Fibroblast of pulmonary artery (primary cell): ENCODE measurements around the gene LILRB5.
"Not testable (repeated sequence)": the region's sequence is repeated elsewhere in the genome, so short reads cannot be mapped to it uniquely, and the experiment has no call there.

Experiments
- DNase-seq: peaks from one replicate; pipeline ENCODE4 v3.0.0-alpha.2; 2010; ENCODE audit warnings: low read depth
- H3K4me3 ChIP-seq: replicated peaks from 2 replicates; pipeline ENCODE4 v1.5.1; 2011; ENCODE audit warnings: low read depth, mild to moderate bottlenecking, control low read depth, low read length, moderate library complexity
- TF ChIP-seq, protein P1 (sequence below): IDR thresholded peaks from 2 replicates; pipeline ENCODE4 v1.5.1; 2011; ENCODE audit warnings: mild to moderate bottlenecking, control low read depth, low read length, inconsistent platforms; ENCODE audit errors: missing control alignments

Gene LILRB5

DNA sequence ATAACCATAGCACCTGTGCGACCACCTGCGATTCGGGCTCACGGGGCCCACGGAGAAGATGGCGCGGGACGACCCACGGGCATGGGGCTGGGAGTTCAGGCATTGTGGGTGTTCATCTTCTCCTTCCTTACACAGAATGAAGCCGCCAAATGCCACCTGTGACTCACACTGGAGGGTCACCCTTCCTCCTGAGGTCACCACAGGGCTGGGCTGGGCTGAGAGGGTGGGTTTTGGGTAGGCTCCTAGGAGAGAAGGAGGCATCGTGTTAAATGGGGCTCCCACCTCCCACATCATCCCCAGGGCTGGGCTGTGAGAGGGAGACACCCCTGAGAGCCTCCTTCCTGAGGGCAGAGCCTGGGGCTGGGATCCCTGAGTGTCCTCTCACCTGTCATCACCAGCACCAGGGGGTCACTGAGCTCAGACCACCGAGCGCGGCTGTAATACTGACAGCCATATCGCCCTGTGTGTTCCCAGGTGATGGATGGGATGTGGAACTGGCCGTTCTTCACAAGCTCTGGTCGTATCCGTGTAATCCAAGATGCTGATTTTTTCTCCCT is 22.4 kb upstream of the LILRB5 start:
- TF ChIP-seq, protein P1, sequence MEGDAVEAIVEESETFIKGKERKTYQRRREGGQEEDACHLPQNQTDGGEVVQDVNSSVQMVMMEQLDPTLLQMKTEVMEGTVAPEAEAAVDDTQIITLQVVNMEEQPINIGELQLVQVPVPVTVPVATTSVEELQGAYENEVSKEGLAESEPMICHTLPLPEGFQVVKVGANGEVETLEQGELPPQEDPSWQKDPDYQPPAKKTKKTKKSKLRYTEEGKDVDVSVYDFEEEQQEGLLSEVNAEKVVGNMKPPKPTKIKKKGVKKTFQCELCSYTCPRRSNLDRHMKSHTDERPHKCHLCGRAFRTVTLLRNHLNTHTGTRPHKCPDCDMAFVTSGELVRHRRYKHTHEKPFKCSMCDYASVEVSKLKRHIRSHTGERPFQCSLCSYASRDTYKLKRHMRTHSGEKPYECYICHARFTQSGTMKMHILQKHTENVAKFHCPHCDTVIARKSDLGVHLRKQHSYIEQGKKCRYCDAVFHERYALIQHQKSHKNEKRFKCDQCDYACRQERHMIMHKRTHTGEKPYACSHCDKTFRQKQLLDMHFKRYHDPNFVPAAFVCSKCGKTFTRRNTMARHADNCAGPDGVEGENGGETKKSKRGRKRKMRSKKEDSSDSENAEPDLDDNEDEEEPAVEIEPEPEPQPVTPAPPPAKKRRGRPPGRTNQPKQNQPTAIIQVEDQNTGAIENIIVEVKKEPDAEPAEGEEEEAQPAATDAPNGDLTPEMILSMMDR, result no peak
- H3K4me3 ChIP-seq, result no peak overlapping the region
- DNase-seq, result no peak

DNA sequence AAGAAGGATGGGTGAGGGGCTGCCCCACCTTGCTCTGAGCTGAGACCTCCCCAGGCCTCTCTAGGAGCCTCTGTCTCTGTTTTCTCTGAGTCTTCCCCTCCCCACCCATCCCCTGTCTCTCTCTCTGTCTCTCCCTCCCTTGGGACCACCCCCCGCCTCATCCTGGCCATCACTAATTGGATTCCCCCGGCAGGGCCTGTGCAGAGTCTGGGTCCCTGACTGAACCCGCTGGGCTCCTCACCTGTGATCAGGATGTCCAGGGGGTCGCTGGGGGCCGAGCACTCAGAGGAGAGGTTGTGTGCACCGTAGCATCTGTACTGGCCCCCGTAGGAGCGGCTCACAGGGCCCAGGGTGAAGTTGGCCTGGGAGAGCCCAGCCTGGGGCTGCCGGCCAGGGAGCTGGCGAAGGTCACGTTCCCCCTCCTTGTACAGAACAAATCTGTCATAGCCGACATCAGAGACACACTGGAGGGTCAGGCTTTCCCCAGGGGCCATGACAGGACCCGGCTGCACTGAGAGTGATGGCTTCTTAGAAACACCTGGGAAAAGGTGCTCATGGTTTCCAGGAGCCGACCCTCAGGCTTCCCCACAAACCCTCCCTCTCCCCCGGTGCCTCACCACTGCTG is 21.6 kb upstream of the LILRB5 start:
- not testable (repeated sequence) for DNase-seq, H3K4me3 ChIP-seq

DNA sequence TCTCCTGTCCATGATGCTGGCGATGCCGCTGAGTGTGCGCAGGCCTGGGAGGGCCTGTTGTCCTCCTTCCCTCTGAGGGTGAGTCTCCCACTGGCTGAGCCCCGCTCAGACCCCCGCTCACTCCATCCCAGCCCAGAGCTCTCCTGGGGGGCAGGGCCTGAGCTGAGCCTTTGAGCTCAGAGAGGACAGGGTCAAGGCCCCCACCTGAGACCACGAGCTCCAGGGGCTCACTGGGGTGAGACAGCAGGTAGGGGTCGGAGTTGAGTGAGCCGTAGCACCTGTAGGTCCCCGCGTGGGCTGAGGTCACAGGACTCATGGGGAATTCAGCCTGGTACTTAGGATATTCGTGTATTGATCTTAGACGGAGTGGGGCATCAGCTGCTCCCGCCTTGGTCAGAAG is 21.0 kb upstream of the LILRB5 start:
- H3K4me3 ChIP-seq, DNase-seq: not testable (repeated sequence)

DNA sequence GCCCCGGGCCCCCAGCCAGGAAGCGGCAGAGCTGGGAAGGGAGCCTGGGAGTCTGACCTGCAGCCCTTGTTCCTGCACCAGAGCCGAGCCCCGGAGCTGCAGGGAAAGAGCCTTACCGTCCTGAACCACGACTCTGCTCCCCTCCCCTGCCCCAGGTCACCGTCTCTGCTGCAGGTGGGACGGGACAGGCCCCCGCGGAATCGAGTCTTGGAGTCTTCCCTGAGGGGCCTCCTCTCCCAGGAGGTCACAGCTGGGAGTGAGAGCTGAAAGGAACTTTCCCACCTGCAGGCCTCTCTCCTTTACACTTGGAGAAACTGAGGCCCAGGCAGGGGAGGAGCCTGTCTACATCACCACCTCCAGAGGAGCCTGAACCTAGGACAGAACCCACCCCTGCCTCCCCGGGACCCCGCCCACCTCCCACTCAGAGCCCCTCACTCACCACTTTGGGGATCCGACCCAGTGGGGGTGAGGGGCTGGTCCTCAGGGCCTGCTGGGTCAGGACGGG is 20.1 kb upstream of the LILRB5 start:
- H3K4me3 ChIP-seq, DNase-seq: not testable (repeated sequence)

DNA sequence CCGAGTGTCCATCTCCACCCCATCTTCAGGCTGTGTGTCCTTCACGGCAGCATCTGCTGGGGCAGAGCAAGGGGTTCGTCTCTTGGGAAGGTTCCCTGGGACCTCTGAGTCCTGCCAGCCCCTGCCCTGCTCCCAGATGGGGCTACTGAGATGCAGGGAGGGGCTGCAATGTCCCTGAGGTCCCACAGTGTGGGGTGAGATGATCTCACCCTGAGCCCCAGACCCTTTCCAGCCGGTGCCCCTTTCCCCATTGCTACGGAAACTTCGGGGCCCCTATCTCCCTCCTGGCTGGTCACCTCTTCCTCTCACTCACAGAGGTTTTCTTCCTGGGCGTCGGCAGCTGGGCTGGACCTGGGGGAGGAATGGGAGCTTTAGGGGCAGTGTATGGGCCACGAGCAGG is 18.9 kb upstream of the LILRB5 start:
- no peak for DNase-seq

DNA sequence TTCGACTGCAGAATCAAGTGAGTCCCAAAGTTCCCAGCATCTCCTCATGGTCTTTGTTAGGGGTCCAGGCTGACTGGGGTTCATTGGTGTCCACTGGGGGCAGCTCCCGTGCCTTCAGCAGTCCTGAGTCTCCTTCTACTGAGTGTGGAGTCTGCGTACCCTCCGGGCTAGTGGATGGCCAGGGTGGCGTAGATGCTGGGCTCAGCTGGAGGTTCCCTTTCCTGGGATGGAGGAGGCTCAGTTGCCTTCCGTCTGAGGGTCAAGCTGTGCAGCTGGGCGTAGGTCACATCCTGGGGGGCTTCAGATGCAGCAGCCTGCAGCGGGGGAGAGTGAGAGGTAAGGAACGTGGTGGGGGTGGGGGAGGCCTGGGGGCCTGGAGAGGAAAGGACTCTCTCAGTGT is 17.4 kb upstream of the LILRB5 start:
- not testable (repeated sequence) for DNase-seq, H3K4me3 ChIP-seq

More for the DNA sequence above, 18.9 kb upstream of the LILRB5 start:
- H3K4me3 ChIP-seq, result no peak overlapping the region
- TF ChIP-seq, protein P1, result no peak

DNA sequence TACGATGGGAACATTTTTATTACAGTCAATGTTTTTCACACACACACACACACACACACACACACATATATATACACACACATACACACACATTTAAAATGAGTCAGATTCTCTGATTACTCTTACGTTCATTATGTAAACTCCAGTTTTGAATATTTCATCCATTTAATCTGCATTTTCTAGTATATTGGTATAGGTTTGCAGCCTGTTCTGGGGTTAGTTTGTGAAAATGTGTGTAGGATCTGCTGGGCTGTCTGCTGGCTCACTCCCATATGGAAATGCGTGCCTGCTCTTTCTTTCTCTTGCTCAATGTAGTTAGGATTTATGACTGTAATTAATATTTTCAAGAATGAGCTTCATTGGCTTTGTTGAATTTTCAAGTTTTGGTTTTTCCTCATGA is 16.7 kb upstream of the LILRB5 start:
- no peak for DNase-seq
- TF ChIP-seq, protein P1, result no peak
- H3K4me3 ChIP-seq, result no peak overlapping the region

DNA sequence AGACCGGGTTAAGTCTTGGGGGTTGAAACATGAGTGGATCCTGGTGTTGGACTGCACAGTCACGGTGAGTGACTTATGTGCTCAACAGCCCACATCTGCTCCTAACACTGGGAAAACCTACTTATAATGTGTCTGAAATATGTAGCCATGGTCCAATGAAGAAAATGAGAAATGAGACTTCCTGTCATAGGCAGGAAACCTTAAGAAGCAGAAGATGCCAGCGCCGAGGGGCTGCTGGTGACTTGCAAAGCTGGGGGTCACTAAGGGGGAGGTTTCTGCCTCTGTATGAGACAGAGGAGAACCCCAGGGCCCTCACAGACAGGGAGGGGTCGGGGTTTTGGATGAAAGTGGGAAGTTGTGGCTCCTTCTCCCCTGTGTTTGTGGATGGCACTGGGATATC is 15.1 kb upstream of the LILRB5 start:
- not testable (repeated sequence) for DNase-seq, H3K4me3 ChIP-seq

DNA sequence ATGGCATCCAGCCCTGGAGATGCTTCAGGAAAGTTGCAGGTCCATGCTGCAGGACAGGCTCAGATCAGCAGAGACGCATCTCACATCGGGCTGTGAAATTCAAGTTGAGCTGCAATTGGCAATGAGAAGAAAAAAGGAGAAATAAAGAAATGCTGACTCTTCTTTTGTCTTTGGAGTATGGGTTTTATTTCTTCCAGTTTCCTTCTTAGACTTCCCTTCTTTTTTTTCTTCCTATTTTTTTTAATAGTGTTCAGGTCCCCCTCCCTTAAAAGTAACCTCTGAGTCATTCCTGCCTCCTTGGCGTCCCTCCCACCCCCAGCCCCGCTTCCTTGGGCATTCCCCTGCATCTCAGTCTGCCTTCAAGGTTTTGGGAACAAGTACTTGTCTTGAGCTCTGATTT is 14.5 kb upstream of the LILRB5 start:
- H3K4me3 ChIP-seq, DNase-seq: not testable (repeated sequence)

DNA sequence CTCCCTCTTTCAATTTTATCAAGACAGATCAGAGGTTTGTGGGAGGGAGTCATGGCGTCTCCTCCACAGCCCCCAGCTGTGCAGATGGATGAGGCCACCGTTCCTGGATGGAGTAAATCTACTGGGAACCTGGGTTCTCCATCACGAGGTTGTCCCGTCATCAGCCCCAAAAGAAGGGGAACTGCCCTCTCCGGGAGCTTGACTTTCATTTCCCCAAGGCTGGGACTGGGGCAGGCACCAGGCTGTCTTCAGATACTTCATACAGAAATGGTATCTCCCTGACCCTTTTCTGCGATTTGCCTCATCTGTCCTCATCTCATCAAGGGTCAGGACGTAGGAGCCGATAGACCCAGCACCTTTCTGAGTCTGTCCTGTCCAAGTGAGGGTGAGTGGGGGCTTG is 14.0 kb upstream of the LILRB5 start:
- no peak for DNase-seq
- no peak overlapping the region for H3K4me3 ChIP-seq
- TF ChIP-seq, protein P1, result no peak
